Uterus (tissue), 2 donors: ENCODE results near the gene IFRD1.

Experiments used
- POLR2A ChIP-seq, 2 donors: fragments of 450-650 bp; IDR thresholded peaks; one replicate each; pipeline ENCODE4 v1.6.1; 2016; ENCODE audit warnings: antibody characterized with exemption in 2 of 2, mild to moderate bottlenecking in 1 of 2, moderate library complexity in 1 of 2
- TF ChIP-seq, protein P1 (sequence below), 4 experiments: fragments of 200-600 bp in 2 of 4; fragments of 450-650 bp in 2 of 4; sonication (generic) in 2 of 4; IDR thresholded peaks; one replicate each; pipeline ENCODE4 v1.5.1; 2016 to 2019; ENCODE audit warnings: antibody characterized with exemption in 4 of 4, mild to moderate bottlenecking in 2 of 4, moderate library complexity in 1 of 4

DNA sequence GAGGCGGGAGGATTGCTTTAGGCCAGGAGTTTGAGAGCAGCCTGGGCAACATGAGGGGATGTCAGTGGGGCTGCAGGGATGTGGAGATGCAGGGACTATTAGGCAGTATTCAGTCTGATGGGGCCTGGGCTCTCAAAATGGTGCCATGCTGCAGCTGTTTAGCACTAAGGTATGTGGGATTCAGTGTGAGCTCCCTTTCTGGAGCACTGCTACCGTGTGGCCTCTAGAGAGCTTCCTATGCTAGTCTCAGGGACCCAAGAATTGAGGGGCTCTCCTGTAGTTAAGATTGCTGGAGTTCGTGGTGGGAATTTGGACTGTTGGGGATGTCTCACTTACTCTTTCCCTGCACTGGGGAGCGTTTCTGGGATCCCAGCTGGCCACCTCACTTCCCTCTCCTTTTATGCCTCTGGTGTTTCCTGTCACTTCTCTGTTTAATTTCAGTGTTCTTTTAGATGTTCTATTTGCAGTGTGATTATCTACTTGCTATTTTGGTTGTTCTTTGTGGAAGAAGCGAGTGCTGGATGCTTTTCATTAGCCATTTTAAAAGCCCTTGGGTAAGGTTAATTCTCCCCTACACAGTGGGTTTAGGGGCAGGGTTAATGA lies 53.9 kb downstream of the IFRD1 start:
- TF ChIP-seq, protein P1, sequence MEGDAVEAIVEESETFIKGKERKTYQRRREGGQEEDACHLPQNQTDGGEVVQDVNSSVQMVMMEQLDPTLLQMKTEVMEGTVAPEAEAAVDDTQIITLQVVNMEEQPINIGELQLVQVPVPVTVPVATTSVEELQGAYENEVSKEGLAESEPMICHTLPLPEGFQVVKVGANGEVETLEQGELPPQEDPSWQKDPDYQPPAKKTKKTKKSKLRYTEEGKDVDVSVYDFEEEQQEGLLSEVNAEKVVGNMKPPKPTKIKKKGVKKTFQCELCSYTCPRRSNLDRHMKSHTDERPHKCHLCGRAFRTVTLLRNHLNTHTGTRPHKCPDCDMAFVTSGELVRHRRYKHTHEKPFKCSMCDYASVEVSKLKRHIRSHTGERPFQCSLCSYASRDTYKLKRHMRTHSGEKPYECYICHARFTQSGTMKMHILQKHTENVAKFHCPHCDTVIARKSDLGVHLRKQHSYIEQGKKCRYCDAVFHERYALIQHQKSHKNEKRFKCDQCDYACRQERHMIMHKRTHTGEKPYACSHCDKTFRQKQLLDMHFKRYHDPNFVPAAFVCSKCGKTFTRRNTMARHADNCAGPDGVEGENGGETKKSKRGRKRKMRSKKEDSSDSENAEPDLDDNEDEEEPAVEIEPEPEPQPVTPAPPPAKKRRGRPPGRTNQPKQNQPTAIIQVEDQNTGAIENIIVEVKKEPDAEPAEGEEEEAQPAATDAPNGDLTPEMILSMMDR (IDR thresholded peaks at IDR 0.05): no peak
- no peak for TF ChIP-seq POLR2A (IDR thresholded peaks at IDR 0.05)
